OCI-LY1 (cell line): ENCODE results near the gene MAS1.

ENCODE experiments used
- CTCF ChIP-seq: fragments of 200-600 bp; sonication (generic), shearing (Covaris generic); IDR thresholded peaks from 2 replicates; pipeline ENCODE4 v1.5.1; 2017; ENCODE audit warnings: mild to moderate bottlenecking, antibody characterized with exemption, low read length, moderate library complexity, mixed read lengths
- EZH2 ChIP-seq: fragments of 200-600 bp; sonication (generic), shearing (Covaris generic); IDR thresholded peaks from 2 replicates; pipeline ENCODE4 v1.8.0; 2017; ENCODE audit warnings: borderline replicate concordance, mixed run types, mild to moderate bottlenecking, antibody characterized with exemption, low read length, moderate library complexity, mixed read lengths

DNA sequence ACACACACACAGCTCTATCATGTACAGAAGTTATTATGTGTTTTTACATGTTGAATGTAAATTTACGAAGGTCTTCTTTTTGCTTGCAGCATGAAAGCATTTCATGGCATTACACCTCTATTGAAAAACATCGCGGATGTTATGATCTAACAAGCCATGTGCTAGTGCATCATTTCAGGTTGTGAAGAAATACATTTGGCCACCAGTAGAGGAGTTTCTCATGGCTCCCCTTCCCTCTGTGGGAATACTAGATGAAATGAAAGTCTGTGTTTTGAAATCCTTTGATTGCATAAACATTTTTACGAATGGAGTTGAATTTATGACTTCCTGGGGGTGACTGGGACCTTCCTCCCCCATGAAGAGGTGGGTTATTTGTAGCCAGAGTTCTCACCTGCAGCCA, 17.7 kb downstream of the MAS1 start:
- no peak for TF ChIP-seq CTCF
- no peak for TF ChIP-seq EZH2
